DMS153 treated with DMSO at 0.1 percent for 48 hours (cell line): ENCODE data around the gene JAG2.

Source experiments
- DNase-seq: peaks from one replicate; lab custom pipeline; 2025; ENCODE audit not compliant: unreplicated experiment; lab: John Stamatoyannopoulos, UW

The JAG2 gene

GRCh38 chr14:105093038-105093430 is 75.5 kb downstream of the JAG2 start:
- no peak for DNase-seq

GRCh38 chr14:105092171-105093037 is 76.2 kb downstream of the JAG2 start:
- no peak for DNase-seq

GRCh38 chr14:105091517-105092170 is 76.9 kb downstream of the JAG2 start:
- no peak for DNase-seq

GRCh38 chr14:105091054-105091516 is 77.5 kb downstream of the JAG2 start:
- no peak for DNase-seq
